Stimulated activated CD4-positive, alpha-beta T cell treated with anti-CD3 and anti-CD28 coated beads, Interleukin-15, amount 100 ng/mL, for 24 hours (primary cell): ENCODE data around the gene GIT1.
A peak's percentile ranks its signal among the peaks of the same experiment; 100 is the strongest.

Source experiments
- DNase-seq: peaks from one replicate; pipeline ENCODE4 v3.0.0-alpha.2; 2020

GIT1 gene

GRCh38 chr17:29615492-29616299 is 26.2 kb upstream of the GIT1 start:
- peak; percentile 90 for DNase-seq

GRCh38 chr17:29615048-29615385 is 25.6 kb upstream of the GIT1 start:
- peak; percentile 73 for DNase-seq

GRCh38 chr17:29614349-29615047 is 25.1 kb upstream of the GIT1 start:
- no peak for DNase-seq

- DNase-seq, result no peak
Measured at GRCh38 chr17:29613856-29614255, 24.4 kb upstream of the GIT1 start.

- DNase-seq, result peak; percentile 98
Measured at GRCh38 chr17:29613352-29613837, 23.9 kb upstream of the GIT1 start.

- DNase-seq, result peak; percentile 13
Measured at GRCh38 chr17:29612404-29613280, 23.2 kb upstream of the GIT1 start.

- DNase-seq, result no peak
Measured at GRCh38 chr17:29612094-29612403, 22.6 kb upstream of the GIT1 start.

- DNase-seq, result no peak
Measured at GRCh38 chr17:29611351-29612093, 22.1 kb upstream of the GIT1 start.

GRCh38 chr17:29610395-29610794 is 20.9 kb upstream of the GIT1 start:
- DNase-seq, result no peak

- no peak for DNase-seq
Measured at GRCh38 chr17:29608986-29609385, 19.5 kb upstream of the GIT1 start.

GRCh38 chr17:29607557-29608195 is 18.2 kb upstream of the GIT1 start:
- DNase-seq, result no peak

GRCh38 chr17:29603109-29603674 is 13.7 kb upstream of the GIT1 start:
- DNase-seq, result no peak

- no peak for DNase-seq
Measured at GRCh38 chr17:29597361-29598172, 8.1 kb upstream of the GIT1 start.

- no peak for DNase-seq
Measured at GRCh38 chr17:29596811-29597210, 7.4 kb upstream of the GIT1 start.

- DNase-seq, result no peak
Measured at GRCh38 chr17:29595943-29596774, 6.7 kb upstream of the GIT1 start.

GRCh38 chr17:29595107-29595942 is 5.9 kb upstream of the GIT1 start:
- no peak for DNase-seq

- no peak for DNase-seq
Measured at GRCh38 chr17:29594519-29595090, 5.2 kb upstream of the GIT1 start.
